Thymus (tissue), 11 donors: ENCODE data around the gene HERC2. TPM values are rescaled to one million over a fixed set of nuclear protein-coding genes. Genes with fewer than 3 reads are reported as not detected.

ENCODE experiments used
- DNase-seq, 9 donors: peaks; one replicate each; pipeline ENCODE4 v3.0.0-alpha.2; 2013; ENCODE audit warnings: low spot score in 9 of 9, low read depth in 6 of 9, missing footprints in 1 of 9
- H3K27ac ChIP-seq, 2 donors: one replicate each; pipeline ENCODE4 v1.5.1; 2013; ENCODE audit warnings: control low read depth in 1 of 2, low read depth in 1 of 2, low read length in 1 of 2, mild to moderate bottlenecking in 1 of 2, moderate library complexity in 1 of 2
- H3K27me3 ChIP-seq, 2 donors: one replicate each; pipeline ENCODE4 v1.5.1; 2013; ENCODE audit warnings: low read length in 1 of 2; ENCODE audit not compliant: control insufficient read depth in 2 of 2, insufficient read depth in 1 of 2
- H3K36me3 ChIP-seq, 2 donors: one replicate each; pipeline ENCODE4 v1.5.1; 2013; ENCODE audit warnings: low read length in 1 of 2, mild to moderate bottlenecking in 1 of 2, moderate library complexity in 1 of 2; ENCODE audit not compliant: control insufficient read depth in 2 of 2, insufficient read depth in 2 of 2
- H3K4me1 ChIP-seq, 2 donors: one replicate each; pipeline ENCODE4 v1.5.1; 2013; ENCODE audit warnings: low read length in 2 of 2; ENCODE audit not compliant: control insufficient read depth in 2 of 2, insufficient read depth in 2 of 2
- H3K4me3 ChIP-seq, 2 donors: one replicate each; pipeline ENCODE4 v1.5.1; 2013; ENCODE audit warnings: low read length in 2 of 2, control low read depth in 1 of 2, mild to moderate bottlenecking in 1 of 2
- H3K9me3 ChIP-seq, 2 donors: one replicate each; pipeline ENCODE4 v1.5.1; 2013; ENCODE audit warnings: low read length in 1 of 2, mild to moderate bottlenecking in 1 of 2; ENCODE audit not compliant: control insufficient read depth in 2 of 2, insufficient read depth in 1 of 2
- WGBS: extraction: QIAGEN DNeasy Blood & Tissue Kit; methylation state at CpG from one replicate; pipeline ENCODE4 v1.1.7; 2013; 5-methylcytosine and 5-hydroxymethylcytosine counted together
- polyA plus RNA-seq: library from polyadenylated mRNA; stranded (reverse); fragments of 200-250 nt; gene quantifications from one replicate; pipeline ENCODE4 v1.2.3, GENCODE V29; 2013
- total RNA-seq: library from RNA; stranded (reverse); fragments of 120-200 nt; gene quantifications from one replicate; pipeline ENCODE4 v1.2.4, GENCODE V29; 2013
- donor health status: healthy.

Gene HERC2
- total and polyA plus RNA-seq, 2 donors, result 18.7 to 27.1 TPM

GRCh38 chr15:28111543-28111942 lies 210.4 kb downstream of the HERC2 start:
- Histone ChIP-seq H3K27me3 (peaks cover 14 to 18% of the 10 kb centered on the region in 2 donors), H3K27ac (no peak overlapping the region), H3K9me3 (no peaks in the 10 kb centered on the region), H3K4me3 (no peak overlapping the region), H3K36me3 (peaks cover 27 to 52% of the 10 kb centered on the region in 2 donors), H3K4me1 (peaks cover 0 to 10% of the 10 kb centered on the region in 2 donors)
- DNase-seq, result no peak
- 97% methylated on average over 26 of the region's 26 CpGs for WGBS

GRCh38 chr15:28110481-28110881 lies 211.5 kb downstream of the HERC2 start:
- H3K4me3 ChIP-seq, result no peak overlapping the region
- no peaks in the 10 kb centered on the region for H3K9me3 ChIP-seq
- H3K27me3 ChIP-seq, result peaks cover 18 to 29% of the 10 kb centered on the region in 2 donors
- H3K36me3 ChIP-seq, result peaks cover 26 to 43% of the 10 kb centered on the region in 2 donors
- no peak for DNase-seq
- peaks cover 0 to 13% of the 10 kb centered on the region in 2 donors for H3K4me1 ChIP-seq
- H3K27ac ChIP-seq, result no peak overlapping the region
- WGBS, result 92% methylated on average over 7 of the region's 7 CpGs

GRCh38 chr15:28109626-28110455 lies 212.1 kb downstream of the HERC2 start:
- WGBS, result 96% methylated on average over 25 of the region's 25 CpGs

DNA sequence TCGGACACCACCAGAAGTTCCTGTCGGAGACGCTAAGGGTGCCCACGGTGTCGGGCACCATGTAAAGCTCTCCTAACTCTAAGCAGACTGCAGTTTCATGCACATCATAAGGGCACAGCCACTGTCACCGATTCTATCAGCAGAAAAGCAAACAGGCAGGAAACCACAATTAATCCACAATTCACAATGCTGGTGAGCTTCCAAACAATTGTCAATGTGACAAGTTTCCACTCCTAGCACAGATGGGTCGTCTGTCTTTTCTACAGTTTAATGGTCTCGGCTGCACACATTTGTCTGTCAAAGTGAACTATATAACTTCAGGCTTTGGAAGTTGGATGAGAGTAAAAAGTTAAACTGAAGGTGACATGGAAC lies 214.1 kb downstream of the HERC2 start:
- Histone ChIP-seq H3K4me1 (peaks cover 0 to 13% of the 10 kb centered on the region in 2 donors), H3K4me3 (no peak overlapping the region), H3K36me3 (peaks cover 13 to 17% of the 10 kb centered on the region in 2 donors), H3K9me3 (no peaks in the 10 kb centered on the region), H3K27ac (no peak overlapping the region), H3K27me3 (peaks cover 21 to 42% of the 10 kb centered on the region in 2 donors)
- 6% methylated on average over 8 of the region's 8 CpGs for whole genome bisulfite sequencing
- peak in 1 of 9 donors; percentile 16 for DNase-seq

More at GRCh38 chr15:28109626-28110455, 212.1 kb downstream of the HERC2 start:
- H3K9me3 ChIP-seq, result no peaks in the 10 kb centered on the region
- no peak overlapping the region for H3K4me3 ChIP-seq
- peaks cover 24 to 37% of the 10 kb centered on the region in 2 donors for H3K36me3 ChIP-seq
- no peak overlapping the region for H3K27ac ChIP-seq
- H3K27me3 ChIP-seq, result peaks cover 18 to 32% of the 10 kb centered on the region in 2 donors
- H3K4me1 ChIP-seq, result peaks cover 0 to 13% of the 10 kb centered on the region in 2 donors
- no peak for DNase-seq

GRCh38 chr15:28107111-28107903 lies 214.7 kb downstream of the HERC2 start:
- Histone ChIP-seq H3K27me3 (peaks cover 21 to 44% of the 10 kb centered on the region in 2 donors), H3K9me3 (no peaks in the 10 kb centered on the region), H3K4me3 (peak overlapping the region; percentile 18 to 49), H3K27ac (no peak overlapping the region), H3K36me3 (peaks cover 7 to 11% of the 10 kb centered on the region in 2 donors), H3K4me1 (peaks cover 0 to 13% of the 10 kb centered on the region in 2 donors)
- DNase-seq, result peak in 1 of 9 donors; percentile 43
- WGBS, result 2% methylated on average over 63 of the region's 63 CpGs

DNA sequence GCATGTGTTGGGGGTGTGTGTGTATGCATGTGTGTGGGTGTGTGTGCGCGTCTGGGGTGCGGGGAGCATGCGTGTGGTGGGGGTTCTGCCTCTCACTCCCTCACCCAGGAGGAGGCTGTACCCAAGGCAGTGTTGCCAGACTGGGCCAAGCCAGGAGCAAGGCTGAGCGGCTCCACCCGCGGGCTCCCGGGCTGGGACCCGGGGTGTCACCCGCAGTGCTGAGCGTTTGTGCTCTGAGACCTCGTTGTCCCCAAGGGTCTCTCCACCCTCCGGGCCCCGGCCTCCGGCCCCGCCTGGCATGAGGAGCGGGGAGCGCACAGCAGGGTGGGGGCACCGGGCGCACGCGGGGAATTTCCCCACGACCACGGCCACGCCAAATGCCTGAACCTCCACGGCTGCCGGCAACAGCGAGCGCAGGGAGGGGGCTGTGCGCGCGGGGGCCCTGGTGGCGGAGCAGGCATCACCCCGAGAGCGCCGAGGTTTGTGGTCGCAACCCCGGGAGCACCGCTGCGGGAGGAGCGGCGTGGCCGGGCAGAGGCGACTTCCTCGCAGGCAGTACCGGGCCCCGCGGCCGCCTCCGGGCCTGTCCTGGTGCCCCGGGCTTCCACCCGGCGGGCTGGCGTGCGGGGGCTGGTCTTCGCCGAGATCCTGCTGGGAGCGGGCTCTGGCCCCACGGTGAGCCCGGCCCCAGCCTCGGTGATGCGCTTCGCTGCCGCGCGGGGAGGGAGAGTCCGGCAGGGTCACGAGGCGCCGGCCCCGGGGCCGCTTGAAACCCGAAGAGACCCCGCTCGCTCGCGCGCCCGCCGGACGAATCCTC lies 215.5 kb downstream of the HERC2 start:
- WGBS, result 6% methylated on average over 81 of the region's 81 CpGs
- peaks cover 0 to 13% of the 10 kb centered on the region in 2 donors for H3K4me1 ChIP-seq
- no peak overlapping the region for H3K27ac ChIP-seq
- peaks cover 0 to 3% of the 10 kb centered on the region in 2 donors for H3K36me3 ChIP-seq
- H3K9me3 ChIP-seq, result no peaks in the 10 kb centered on the region
- peaks cover 21 to 52% of the 10 kb centered on the region in 2 donors for H3K27me3 ChIP-seq
- peak overlapping the region; percentile 18 to 49 for H3K4me3 ChIP-seq
- DNase-seq, result peak in 1 of 9 donors; percentile 21

GRCh38 chr15:28105793-28106192 lies 216.2 kb downstream of the HERC2 start:
- Histone ChIP-seq H3K27ac (no peak overlapping the region), H3K27me3 (peaks cover 24 to 58% of the 10 kb centered on the region in 2 donors), H3K4me1 (peaks cover 0 to 13% of the 10 kb centered on the region in 2 donors), H3K9me3 (no peaks in the 10 kb centered on the region), H3K4me3 (no peak overlapping the region), H3K36me3 (no peaks in the 10 kb centered on the region)
- DNase-seq, result no peak
- 92% methylated on average over 5 of the region's 5 CpGs for WGBS

DNA sequence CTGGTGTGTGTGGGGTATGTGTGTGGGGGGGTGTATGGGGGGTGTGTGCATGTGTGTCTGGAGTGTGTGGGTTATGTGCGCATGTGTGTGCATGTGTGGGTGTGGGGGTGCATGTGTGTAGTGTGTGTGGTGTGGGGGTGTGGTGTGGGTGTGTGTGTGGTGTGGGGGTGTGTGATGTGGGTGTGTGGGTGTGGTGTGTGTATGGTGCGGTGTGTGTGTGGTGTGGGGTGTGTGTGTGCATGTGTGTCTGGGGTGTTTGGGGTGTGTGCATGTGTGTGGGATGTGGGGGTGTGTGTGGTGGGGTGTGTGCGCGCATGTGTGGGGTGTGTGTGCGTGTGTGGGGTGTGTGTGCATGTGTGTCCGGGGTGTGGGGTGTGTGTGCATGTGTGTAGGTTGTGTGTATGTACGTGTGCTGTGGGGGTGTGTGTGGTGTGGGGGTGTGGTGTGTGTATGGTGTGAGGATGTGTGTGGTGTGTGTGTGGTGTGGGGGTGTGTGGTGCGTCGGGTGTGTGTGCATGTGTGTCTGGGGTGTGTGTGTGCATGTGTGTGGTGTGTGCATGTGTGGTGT lies 216.7 kb downstream of the HERC2 start:
- no peak for DNase-seq
- H3K27ac ChIP-seq, result no peak overlapping the region
- H3K9me3 ChIP-seq, result no peaks in the 10 kb centered on the region
- H3K4me3 ChIP-seq, result no peak overlapping the region
- no peaks in the 10 kb centered on the region for H3K36me3 ChIP-seq
- peaks cover 26 to 63% of the 10 kb centered on the region in 2 donors for H3K27me3 ChIP-seq
- H3K4me1 ChIP-seq, result peaks cover 0 to 13% of the 10 kb centered on the region in 2 donors
- WGBS, result 94% methylated on average over 9 of the region's 9 CpGs
